ENCODE data around the gene EPHA4.

GRCh38 chr2:221407765-221408164 lies 164.3 kb downstream of the EPHA4 start:
- TF ChIP-seq CTCF (IDR thresholded peaks at IDR 0.05) (no peak), POLR2A (IDR thresholded peaks at IDR 0.05) (no peak)

Measured in Peyer's patch (tissue), 4 donors.